AG09309 (cell line): ENCODE measurements around the gene IQCE.

Experiments used
- DNase-seq: peaks from one replicate; pipeline ENCODE4 v3.0.0-alpha.2; 2010; ENCODE audit warnings: low read depth
- H3K4me3 ChIP-seq: 2 replicates; pipeline ENCODE4 v1.5.1; 2011; ENCODE audit warnings: mild to moderate bottlenecking, low read depth, low read length, moderate library complexity; ENCODE audit not compliant: control insufficient read depth
- CTCF ChIP-seq: IDR thresholded peaks from 2 replicates; pipeline ENCODE4 v1.5.1; 2011; ENCODE audit warnings: mild to moderate bottlenecking, low read depth, low read length, inconsistent platforms; ENCODE audit not compliant: insufficient read depth, control insufficient read depth; ENCODE audit errors: missing control alignments

IQCE gene

GRCh38 chr7:2521952-2522591, 36.7 kb upstream of the IQCE start:
- no peak for DNase-seq
- no peak for TF ChIP-seq CTCF
- peak overlapping the region; percentile 62 for H3K4me3 ChIP-seq

- no peak overlapping the region; the same call in 1 of the 2 replicates for H3K4me3 ChIP-seq
- no peak for TF ChIP-seq CTCF
- no peak for DNase-seq
Measured at GRCh38 chr7:2522780-2523433, 35.9 kb upstream of the IQCE start.

- no peak overlapping the region for H3K4me3 ChIP-seq
- no peak for TF ChIP-seq CTCF
- DNase-seq = no peak
Measured at GRCh38 chr7:2523461-2523936, 35.3 kb upstream of the IQCE start.

GRCh38 chr7:2523941-2524807, 34.6 kb upstream of the IQCE start:
- TF ChIP-seq CTCF = no peak
- H3K4me3 ChIP-seq = no peak overlapping the region
- DNase-seq = no peak

GRCh38 chr7:2524808-2525657, 33.7 kb upstream of the IQCE start:
- TF ChIP-seq CTCF = no peak
- no peak for DNase-seq
- H3K4me3 ChIP-seq = no peak overlapping the region
